Measurements from ENCODE around the gene GC. TPM values are rescaled to one million over a fixed set of nuclear protein-coding genes. Genes with fewer than 3 reads are reported as not detected.

GC gene
- 1,000 to 10,000 TPM; 2,822 to 4,781 (median 3,863) TPM for total RNA-seq
- long read RNA-seq, transcript GC-201 (13 exons, 1,972 nt), result major isoform, 1,616 of 1,799 reads
- long read RNA-seq, partial matches to known transcripts, result 109 of 1,799 reads
- long read RNA-seq, other reads (novel, unspliced or antisense), result 74 of 1,799 reads

- DNase-seq (no peak), ATAC-seq (peak; percentile 67 to 82 (median 77))
- H3K27me3 ChIP-seq, result no peaks in the 10 kb centered on the region
- TF ChIP-seq CTCF (IDR thresholded peaks at IDR 0.05), result peak; percentile 28 to 58 (median 42)
- peak; percentile 61 for TF ChIP-seq POLR2A (IDR thresholded peaks at IDR 0.05)
- peaks cover 0 to 29% (median 9%) of the 10 kb centered on the region in 4 donors for H3K4me1 ChIP-seq
- no peaks in the 10 kb centered on the region for H3K9me3 ChIP-seq
- peak within 1 kb of the TSS; percentile 44 to 70 (median 64) for H3K27ac ChIP-seq
- H3K36me3 ChIP-seq, result no peaks in the 10 kb centered on the region
- intact Hi-C loops (cut with DNase I), result no loop called here
- peak within 1 kb of the TSS; percentile 37 to 70 (median 65) for H3K4me3 ChIP-seq
Observed at GRCh38 chr4:71783972-71784371, at the start of gene GC. TSS of gene GC (minus strand) at chr4:71784079. CDS start at chr4:71784018, 61 bp downstream.

GRCh38 chr4:71833232-71833900 is 49.5 kb upstream of the GC start:
- DNase-seq (peak in 1 of 3 donors; percentile 54), ATAC-seq (peak in 2 of 4 donors; percentile 37 to 49)
- Histone ChIP-seq H3K4me1 (no peaks in the 10 kb centered on the region), H3K4me3 (no peak overlapping the region), H3K27me3 (no peaks in the 10 kb centered on the region), H3K27ac (no peak overlapping the region), H3K9me3 (no peaks in the 10 kb centered on the region), H3K36me3 (no peaks in the 10 kb centered on the region)
- 54% methylated on average over 5 of the region's 10 CpGs for WGBS (ENCODE audit: insufficient coverage, low coverage, low lambda C conversion rate, missing lambda C conversion rate)
- TF ChIP-seq POLR2A (IDR thresholded peaks at IDR 0.05), result no peak
- intact Hi-C loops (cut with DNase I), result no loop called here

- no peaks in the 10 kb centered on the region for H3K36me3 ChIP-seq
- no peaks in the 10 kb centered on the region for H3K4me1 ChIP-seq
- ATAC-seq (no peak), DNase-seq (no peak)
- H3K4me3 ChIP-seq, result no peak overlapping the region
- TF ChIP-seq CTCF (IDR thresholded peaks at IDR 0.05) (no peak), POLR2A (IDR thresholded peaks at IDR 0.05) (no peak)
- intact Hi-C loops (cut with DNase I), result no loop called here
- H3K27ac ChIP-seq, result no peak overlapping the region
- WGBS (ENCODE audit: insufficient coverage, low coverage, low lambda C conversion rate, missing lambda C conversion rate), result 58% methylated on average over 3 of the region's 3 CpGs
- no peaks in the 10 kb centered on the region for H3K9me3 ChIP-seq
- no peaks in the 10 kb centered on the region for H3K27me3 ChIP-seq
Observed at GRCh38 chr4:71832049-71832448, 48.2 kb upstream of the GC start.

GRCh38 chr4:71830497-71831190 is 46.8 kb upstream of the GC start:
- Histone ChIP-seq H3K36me3 (no peaks in the 10 kb centered on the region), H3K27me3 (no peaks in the 10 kb centered on the region), H3K27ac (no peak overlapping the region), H3K9me3 (no peaks in the 10 kb centered on the region), H3K4me3 (no peak overlapping the region), H3K4me1 (no peaks in the 10 kb centered on the region)
- intact Hi-C loops (cut with DNase I), result no loop called here
- ATAC-seq (no peak), DNase-seq (no peak)
- TF ChIP-seq POLR2A (IDR thresholded peaks at IDR 0.05) (no peak), CTCF (IDR thresholded peaks at IDR 0.05) (no peak)
- WGBS (ENCODE audit: insufficient coverage, low coverage, low lambda C conversion rate, missing lambda C conversion rate), result 74% methylated on average over 4 of the region's 4 CpGs

GRCh38 chr4:71828470-71828869 is 44.6 kb upstream of the GC start:
- intact Hi-C loops (cut with DNase I), result no loop called here
- no peak for TF ChIP-seq CTCF (IDR thresholded peaks at IDR 0.05)
- TF ChIP-seq POLR2A (IDR thresholded peaks at IDR 0.05), result no peak
- Histone ChIP-seq H3K4me3 (no peak overlapping the region), H3K36me3 (no peaks in the 10 kb centered on the region), H3K27ac (no peak overlapping the region), H3K27me3 (no peaks in the 10 kb centered on the region), H3K9me3 (no peaks in the 10 kb centered on the region), H3K4me1 (no peaks in the 10 kb centered on the region)
- DNase-seq, result no peak
- 86% methylated on average over 1 of the region's 1 CpG for WGBS (ENCODE audit: insufficient coverage, low coverage, low lambda C conversion rate, missing lambda C conversion rate)
- no peak for ATAC-seq
